NT2/D1 (cell line): ENCODE measurements around the gene AURKA.

Experiments used
- DNase-seq: peaks from one replicate; pipeline ENCODE4 v3.0.0-alpha.2; 2011; ENCODE audit warnings: low read depth, low spot score
- H3K27me3 ChIP-seq: 2 replicates; pipeline ENCODE4 v1.6.0; 2011; ENCODE audit warnings: mild to moderate bottlenecking; ENCODE audit not compliant: insufficient read length, insufficient read depth
- H3K36me3 ChIP-seq: 2 replicates; pipeline ENCODE4 v1.6.1; 2011; ENCODE audit warnings: mild to moderate bottlenecking, low read length, mixed read lengths; ENCODE audit not compliant: insufficient read depth, insufficient read length
- H3K4me1 ChIP-seq: 2 replicates; pipeline ENCODE4 v1.5.1; 2011; ENCODE audit not compliant: insufficient read depth, insufficient read length
- H3K4me3 ChIP-seq: 2 replicates; pipeline ENCODE4 v1.5.1; 2011; ENCODE audit warnings: low read depth; ENCODE audit not compliant: insufficient read length
- H3K9ac ChIP-seq: 2 replicates; pipeline ENCODE4 v1.6.0; 2011; ENCODE audit warnings: low read depth; ENCODE audit not compliant: insufficient read length
- H3K9me3 ChIP-seq: 2 replicates; pipeline ENCODE4 v1.5.1; 2011; ENCODE audit warnings: mild to moderate bottlenecking, low read length; ENCODE audit not compliant: insufficient read depth
- SUZ12 ChIP-seq: IDR thresholded peaks from 2 replicates; pipeline ENCODE4 v1.6.1; 2011; ENCODE audit not compliant: insufficient read length, insufficient read depth; ENCODE audit errors: extremely low read depth
- YY1 ChIP-seq: IDR thresholded peaks from 2 replicates; pipeline ENCODE4 v1.6.1; 2011; ENCODE audit not compliant: insufficient read length, insufficient read depth
- ZNF274 ChIP-seq: IDR thresholded peaks from 2 replicates; pipeline ENCODE4 v1.6.1; 2011; ENCODE audit warnings: mild to moderate bottlenecking, low read depth, low read length

Gene AURKA

DNA sequence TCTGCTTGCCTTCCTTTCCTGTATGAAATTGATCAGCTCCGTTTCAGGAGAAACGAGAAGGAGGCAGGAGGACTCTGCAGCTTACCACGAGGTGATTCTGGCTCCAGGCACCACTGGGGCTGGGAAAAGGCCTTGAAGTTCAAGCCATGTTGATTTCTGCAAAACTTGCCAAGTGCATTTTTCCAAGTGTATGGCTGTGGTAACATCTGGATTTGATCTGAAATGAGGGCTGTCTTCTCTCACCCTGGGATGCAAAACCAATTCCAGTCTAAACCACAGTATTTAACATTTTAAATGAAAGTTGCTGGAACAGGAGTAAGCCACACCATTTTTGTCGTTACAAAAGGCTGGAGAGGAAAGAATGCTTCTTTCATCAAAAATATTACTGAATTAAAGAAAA, 69.3 kb downstream of the AURKA start:
- TF ChIP-seq SUZ12 (no peak), ZNF274 (no peak), YY1 (no peak)
- Histone ChIP-seq H3K4me3 (no peak overlapping the region), H3K9ac (no peak overlapping the region), H3K27me3 (no peaks in the 10 kb centered on the region), H3K9me3 (no peaks in the 10 kb centered on the region), H3K4me1 (no peaks in the 10 kb centered on the region), H3K36me3 (no peaks in the 10 kb centered on the region)
- no peak for DNase-seq
